ENCODE measurements around the gene CHERP. TPM values are rescaled to one million over a fixed set of nuclear protein-coding genes. Genes with fewer than 3 reads are reported as not detected.
A peak's percentile ranks its signal among the peaks of the same experiment; 100 is the strongest.

The CHERP gene
- total and polyA plus RNA-seq, 2 of the 8 experiments (the other 6 are each of a cell fraction or from before 2014, with no cell fraction given): 13.9 to 73.7 TPM

DNA sequence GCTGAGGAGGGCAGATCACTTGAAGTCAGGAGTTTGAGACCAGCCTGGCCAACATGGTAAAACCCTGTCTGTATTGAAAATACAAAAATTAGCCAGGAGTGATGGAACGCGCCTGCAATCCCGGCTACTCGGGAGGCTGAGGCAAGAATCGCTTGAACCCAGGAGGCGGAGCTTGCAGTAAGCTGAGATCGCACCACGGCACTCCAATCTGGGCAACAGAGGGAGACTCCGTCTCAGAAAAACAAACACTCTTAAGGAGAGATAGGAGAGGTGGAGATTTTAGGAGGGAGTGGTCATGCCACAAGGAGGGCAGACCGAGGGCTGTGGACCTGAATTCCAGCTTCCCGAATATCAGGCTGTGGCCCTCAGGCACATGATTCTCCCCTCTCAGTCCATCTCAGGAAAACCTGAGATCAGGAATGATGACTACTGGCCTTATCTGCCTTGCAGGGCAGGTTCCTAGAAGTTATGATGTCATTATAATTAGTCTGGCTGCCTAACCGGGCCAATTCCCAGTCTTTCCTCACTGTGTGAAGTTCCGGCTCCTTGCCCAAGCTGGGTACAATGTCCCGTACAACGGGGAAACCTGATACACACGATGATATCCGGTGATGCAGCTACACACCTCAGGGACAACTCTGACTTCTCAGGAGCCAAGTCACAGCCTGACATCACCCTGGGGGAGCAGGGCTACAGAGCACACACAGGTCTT is 27.5 kb upstream of the CHERP start:
- DNase-seq (ENCODE audit: low read depth in 1 of 2, low spot score in 2 of 2) (no peak), FAIRE-seq (no peak)
- H4K8ac ChIP-seq (ENCODE audit: extremely low read depth, insufficient read depth, low read length): no peak overlapping the region
- H3K23me2 ChIP-seq (ENCODE audit: low read depth, low read length): peaks cover 9% of the 10 kb centered on the region; the same call in 1 of the 2 replicates
- no peak overlapping the region for H2BK120ac ChIP-seq (replicated peaks; ENCODE audit: low read depth, low read length)
- H4K5ac ChIP-seq (ENCODE audit: insufficient read length, low read depth, low read length): no peak overlapping the region
- no peak overlapping the region for H4K91ac ChIP-seq (replicated peaks; ENCODE audit: insufficient read length, low read length)
- H4K20me1 ChIP-seq (replicated peaks in 1 of 2; ENCODE audit: control insufficient read depth in 1 of 2, insufficient read depth in 2 of 2, low read length in 2 of 2): peaks cover 2 to 11% of the 10 kb centered on the region in 2 experiments
- CTCF ChIA-PET (ENCODE audit: partially characterized antibody): interaction anchor here (0.7 to 1.3 kb wide), 3 partner anchors 10 to 55 kb away, joined by 3 to 8 read pairs (median 3); no protein-coding TSS in a partner anchor
- H3K27me3 ChIP-seq (replicated peaks in 1 of 4; ENCODE audit: control insufficient read depth in 3 of 4, extremely low read depth in 1 of 4, insufficient read depth in 3 of 4, low read length in 3 of 4): no peaks in the 10 kb centered on the region; a peak in 1 of 7 replicates
- no peak overlapping the region for H2BK5ac ChIP-seq (ENCODE audit: low read depth, low read length)
- H3K18ac ChIP-seq (ENCODE audit: extremely low read depth, low read length): no peak overlapping the region
- H3K79me1 ChIP-seq (ENCODE audit: low read depth, low read length): peaks cover 21% of the 10 kb centered on the region
- H3K14ac ChIP-seq (ENCODE audit: insufficient read length): no peak overlapping the region
- no peaks in the 10 kb centered on the region for H3K9me3 ChIP-seq (ENCODE audit: insufficient read depth in 2 of 2, low read depth in 1 of 2, low read length in 1 of 2)
- H3K9ac ChIP-seq (replicated peaks in 1 of 4; ENCODE audit: extremely low read depth in 1 of 4, low read depth in 3 of 4, low read length in 3 of 4): peak overlapping the region in 1 of 4 experiments; percentile 44; a peak in 1 of 7 replicates
- POLR2A ChIA-PET (ENCODE audit: partially characterized antibody): interaction anchor here (0.8 to 6.6 kb wide), 5 partner anchors 10 to 79 kb away, joined by 3 to 58 read pairs (median 3); no protein-coding TSS in a partner anchor
- peaks cover 9 to 24% (median 11%) of the 10 kb centered on the region in 4 experiments; a peak in 6 of 8 replicates for H3K36me3 ChIP-seq (ENCODE audit: control insufficient read depth in 2 of 4, insufficient read depth in 4 of 4, low read length in 3 of 4)
- H3K23ac ChIP-seq (ENCODE audit: insufficient read length): no peak overlapping the region
- H3K4me3 ChIP-seq (ENCODE audit: extremely low read depth in 1 of 4, insufficient read depth in 2 of 4, low read depth in 3 of 4, low read length in 4 of 4): no peak overlapping the region
- no peak overlapping the region for H2AFZ ChIP-seq (ENCODE audit: low read length)
- H3K79me2 ChIP-seq (ENCODE audit: control insufficient read depth in 1 of 2, insufficient read depth in 2 of 2, low read length in 2 of 2): peaks cover 0 to 38% of the 10 kb centered on the region in 2 experiments; a peak in 3 of 4 replicates
- H2AK5ac ChIP-seq (ENCODE audit: low read depth, low read length): no peak overlapping the region
- WGBS, 2 experiments (ENCODE audit: extremely low coverage in 1 of 2, insufficient coverage in 1 of 2, insufficient read length in 1 of 2, insufficient replicate concordance in 2 of 2, low coverage in 1 of 2, low lambda C conversion rate in 2 of 2, missing lambda C conversion rate in 1 of 2): 93% methylated on average over 17 of the region's 17 CpGs; no CpG with 5 or more reads in 1 of the 2 experiments
- no peak overlapping the region; a peak in 1 of 4 replicates for H3K4me2 ChIP-seq (ENCODE audit: insufficient read depth in 1 of 2, low read depth in 2 of 2, low read length in 2 of 2)
- H2BK20ac ChIP-seq (ENCODE audit: low read length): no peak overlapping the region
- peaks cover 0 to 6% (median 3%) of the 10 kb centered on the region in 4 experiments; a peak in 5 of 7 replicates for H3K4me1 ChIP-seq (replicated peaks in 1 of 4; ENCODE audit: control insufficient read depth in 3 of 4, insufficient read depth in 4 of 4, low read length in 3 of 4)
- H2BK15ac ChIP-seq (ENCODE audit: low read length): no peak overlapping the region
- no peak overlapping the region for H3K56ac ChIP-seq (replicated peaks; ENCODE audit: insufficient read length, low read depth, low read length)
- no peak overlapping the region for H2BK12ac ChIP-seq (ENCODE audit: low read depth, low read length)
- no peak overlapping the region for H3K27ac ChIP-seq (ENCODE audit: low read depth, low read length)
- no peak overlapping the region for H3K4ac ChIP-seq (replicated peaks; ENCODE audit: insufficient read length, low read depth, low read length)
- no peak for TF ChIP-seq POLR2AphosphoS5 (IDR thresholded peaks at IDR 0.05; ENCODE audit: low read depth, low read length)
- no peak for TF ChIP-seq SIRT6 (IDR thresholded peaks at IDR 0.05; ENCODE audit: low read length)
- TF ChIP-seq, protein P1, sequence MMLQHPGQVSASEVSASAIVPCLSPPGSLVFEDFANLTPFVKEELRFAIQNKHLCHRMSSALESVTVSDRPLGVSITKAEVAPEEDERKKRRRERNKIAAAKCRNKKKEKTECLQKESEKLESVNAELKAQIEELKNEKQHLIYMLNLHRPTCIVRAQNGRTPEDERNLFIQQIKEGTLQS (IDR thresholded peaks at IDR 0.05; ENCODE audit: insufficient read depth, low read depth, low read length): no peak
- TF ChIP-seq TEAD4 (IDR thresholded peaks at IDR 0.05; ENCODE audit: low read depth, low read length): no peak
- no peak for TF ChIP-seq SIN3A (conservative IDR thresholded peaks at IDR 0.05 in 1 of 2, IDR thresholded peaks at IDR 0.05 in 1 of 2; ENCODE audit: low read depth in 1 of 2, low read length in 2 of 2)
- TF ChIP-seq EZH2 (IDR thresholded peaks at IDR 0.05; ENCODE audit: low read depth, low read length, severe bottlenecking): no peak
- TF ChIP-seq GTF2F1 (IDR thresholded peaks at IDR 0.05; ENCODE audit: borderline replicate concordance, low read depth, low read length): no peak
- TF ChIP-seq SUZ12 (IDR thresholded peaks at IDR 0.05; ENCODE audit: low read length): no peak
- TF ChIP-seq GABPA (IDR thresholded peaks at IDR 0.05; ENCODE audit: borderline replicate concordance, insufficient read depth, low read length): no peak
- no peak for TF ChIP-seq ZNF274 (IDR thresholded peaks at IDR 0.05; ENCODE audit: borderline replicate concordance, extremely low read depth, low read length)
- no peak for TF ChIP-seq TAF1 (IDR thresholded peaks at IDR 0.05; ENCODE audit: low read depth, low read length)

Measured in H1 (cell line).